Aortic smooth muscle cell (primary cell): ENCODE measurements around the gene RBP2. TPM values are rescaled to one million over a fixed set of nuclear protein-coding genes. Genes with fewer than 3 reads are reported as not detected.

ENCODE experiments used
- total RNA-seq: library from RNA; depleted of rRNA; stranded (reverse); fragments of >200 nt; gene quantifications from 2 replicates; pipeline ENCODE4 v1.2.3, GENCODE V29; 2014

Gene RBP2
- total RNA-seq, result not detected in 2 replicates

GRCh38 chr3:139476348-139476747 lies at the start of gene RBP2:
TSS of gene RBP2 (minus strand) at chr3:139476516. CDS start at chr3:139476459, 57 bp downstream.

Other genes starting within 250 kb of the RBP2 start
- 72.9 and 75.0 TPM in 2 replicates for gene MRPS22, start 132.5 kb downstream of the RBP2 start, total RNA-seq
- gene COPB2, start 86.9 kb downstream of the RBP2 start, total RNA-seq, result 355 and 364 TPM in 2 replicates
- 3.0 and 4.0 TPM in 2 replicates for gene RBP1, start 63.2 kb upstream of the RBP2 start, total RNA-seq
- gene NMNAT3, start 201.5 kb upstream of the RBP2 start, total RNA-seq, result 2.1 TPM in 2 replicates